ENCODE results near the gene BMP15. TPM values are rescaled to one million over a fixed set of nuclear protein-coding genes. Genes with fewer than 3 reads are reported as not detected.
A peak's percentile ranks its signal among the peaks of the same experiment; 100 is the strongest.

BMP15 gene
- total RNA-seq, 1 donor from 2014 or later, result not detected

- no peak overlapping the region for H3K4me2 ChIP-seq (ENCODE audit: low read length)
- Mint-ChIP-seq H3K36me3 (ENCODE audit: low read depth, unreplicated experiment) (no peaks in the 10 kb centered on the region), H3K9me3 (ENCODE audit: unreplicated experiment) (no peaks in the 10 kb centered on the region), H3K4me3 (ENCODE audit: unreplicated experiment) (no peak overlapping the region), H3K4me1 (ENCODE audit: low read depth, unreplicated experiment) (peaks cover 9% of the 10 kb centered on the region), H3K27me3 (ENCODE audit: low read depth, unreplicated experiment) (peaks cover 6% of the 10 kb centered on the region), H3K27ac (ENCODE audit: unreplicated experiment) (no peak overlapping the region)
- no peak overlapping the region for H2AFZ ChIP-seq (ENCODE audit: low read depth, low read length)
- H3K36me3 ChIP-seq (ENCODE audit: insufficient read depth, low read length), result no peaks in the 10 kb centered on the region
- FAIRE-seq (peak; percentile 66), DNase-seq (ENCODE audit: low read depth) (no peak)
- no peaks in the 10 kb centered on the region for H3K27me3 ChIP-seq (ENCODE audit: insufficient read depth, low read length)
- no peak for TF ChIP-seq CTCF (IDR thresholded peaks at IDR 0.05; ENCODE audit: insufficient read depth, low read depth, low read length)
- no peak for TF ChIP-seq EZH2 (IDR thresholded peaks at IDR 0.05; ENCODE audit: insufficient read depth, low read length)
- no peaks in the 10 kb centered on the region for H3K9me3 ChIP-seq (ENCODE audit: insufficient read depth, low read depth, low read length)
- H3K9ac ChIP-seq (ENCODE audit: low read length), result no peak overlapping the region
- no peaks in the 10 kb centered on the region for H4K20me1 ChIP-seq (ENCODE audit: insufficient read depth, low read length)
- no peaks in the 10 kb centered on the region for H3K79me2 ChIP-seq (ENCODE audit: insufficient read depth, low read length)
- H3K27ac ChIP-seq (ENCODE audit: low read depth, low read length), result no peak overlapping the region
- H3K4me1 ChIP-seq (ENCODE audit: insufficient read depth, low read length), result no peaks in the 10 kb centered on the region
- H3K4me3 ChIP-seq (ENCODE audit: insufficient read depth, low read depth, low read length), result no peak overlapping the region
Observed at GRCh38 chrX:50871922-50872453, 38.5 kb upstream of the BMP15 start.

- FAIRE-seq, result no peak
Observed at GRCh38 chrX:50874876-50875275, 35.7 kb upstream of the BMP15 start.

More at GRCh38 chrX:50874876-50875275, 35.7 kb upstream of the BMP15 start:
- no peaks in the 10 kb centered on the region for H3K9me3 ChIP-seq (ENCODE audit: insufficient read depth, low read depth, low read length)
- Mint-ChIP-seq H3K9me3 (ENCODE audit: unreplicated experiment) (no peaks in the 10 kb centered on the region), H3K27me3 (ENCODE audit: low read depth, unreplicated experiment) (peaks cover 6% of the 10 kb centered on the region), H3K4me3 (ENCODE audit: unreplicated experiment) (no peak overlapping the region), H3K36me3 (ENCODE audit: low read depth, unreplicated experiment) (no peaks in the 10 kb centered on the region), H3K4me1 (ENCODE audit: low read depth, unreplicated experiment) (peaks cover 11% of the 10 kb centered on the region), H3K27ac (ENCODE audit: unreplicated experiment) (no peak overlapping the region)
- no peak overlapping the region for H2AFZ ChIP-seq (ENCODE audit: low read depth, low read length)
- H3K27ac ChIP-seq (ENCODE audit: low read depth, low read length), result no peak overlapping the region
- H3K79me2 ChIP-seq (ENCODE audit: insufficient read depth, low read length), result no peaks in the 10 kb centered on the region
- no peak overlapping the region for H3K4me2 ChIP-seq (ENCODE audit: low read length)
- H3K27me3 ChIP-seq (ENCODE audit: insufficient read depth, low read length), result no peaks in the 10 kb centered on the region
- TF ChIP-seq EZH2 (IDR thresholded peaks at IDR 0.05; ENCODE audit: insufficient read depth, low read length), result no peak
- TF ChIP-seq CTCF (IDR thresholded peaks at IDR 0.05; ENCODE audit: insufficient read depth, low read depth, low read length), result no peak
- DNase-seq (ENCODE audit: low read depth), result no peak
- no peaks in the 10 kb centered on the region for H3K36me3 ChIP-seq (ENCODE audit: insufficient read depth, low read length)
- H3K4me1 ChIP-seq (ENCODE audit: insufficient read depth, low read length), result no peaks in the 10 kb centered on the region
- H4K20me1 ChIP-seq (ENCODE audit: insufficient read depth, low read length), result no peaks in the 10 kb centered on the region
- H3K9ac ChIP-seq (ENCODE audit: low read length), result no peak overlapping the region
- H3K4me3 ChIP-seq (ENCODE audit: insufficient read depth, low read depth, low read length), result no peak overlapping the region
